GM23248 (cell line): Measurements from ENCODE around the gene ATP8A2.

Experiments
- EZH2 ChIP-seq: fragments of 200-600 bp; sonication (generic); IDR thresholded peaks from 2 replicates; pipeline ENCODE4 v1.6.1; 2018; ENCODE audit warnings: antibody characterized with exemption, mild to moderate bottlenecking; ENCODE audit not compliant: insufficient read depth, poor library complexity, severe bottlenecking
- EZH2phosphoT487 ChIP-seq: fragments of 200-600 bp; sonication (generic); IDR thresholded peaks from 2 replicates; pipeline ENCODE4 v1.6.1; 2018; ENCODE audit warnings: antibody characterized with exemption, moderate library complexity, mild to moderate bottlenecking, low read depth; ENCODE audit not compliant: insufficient read depth

DNA sequence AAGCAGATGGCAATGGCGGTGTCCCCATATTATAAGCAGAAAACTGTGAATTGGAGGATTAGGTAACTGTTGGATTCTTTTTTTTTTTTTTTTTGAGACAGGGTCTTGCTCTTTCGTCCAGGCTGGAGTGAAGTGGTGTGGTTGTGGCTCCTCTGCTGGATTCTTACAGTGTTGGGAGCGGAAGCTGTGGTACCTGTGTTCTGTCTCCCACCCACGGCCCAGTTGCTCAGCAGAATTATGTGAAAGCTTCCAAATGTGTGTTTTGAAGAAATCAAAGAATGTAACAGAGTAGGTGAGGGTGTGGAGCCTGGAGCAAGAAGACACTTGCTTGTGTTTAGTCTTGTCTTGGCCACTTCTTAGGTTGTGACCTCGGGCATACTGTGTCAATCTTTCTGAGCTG, 384.5 kb downstream of the ATP8A2 start:
- no peak for TF ChIP-seq EZH2
- no peak for TF ChIP-seq EZH2phosphoT487
